Hypothalamus (tissue), 51 donors: Measurements from ENCODE around the gene TMEM131L.
A peak's percentile ranks its signal among the peaks of the same experiment; 100 is the strongest.

Experiments used
- DNase-seq, 51 donors: peaks; one replicate each; lab custom pipeline; 2025; lab: John Stamatoyannopoulos, UW

Gene TMEM131L

DNA sequence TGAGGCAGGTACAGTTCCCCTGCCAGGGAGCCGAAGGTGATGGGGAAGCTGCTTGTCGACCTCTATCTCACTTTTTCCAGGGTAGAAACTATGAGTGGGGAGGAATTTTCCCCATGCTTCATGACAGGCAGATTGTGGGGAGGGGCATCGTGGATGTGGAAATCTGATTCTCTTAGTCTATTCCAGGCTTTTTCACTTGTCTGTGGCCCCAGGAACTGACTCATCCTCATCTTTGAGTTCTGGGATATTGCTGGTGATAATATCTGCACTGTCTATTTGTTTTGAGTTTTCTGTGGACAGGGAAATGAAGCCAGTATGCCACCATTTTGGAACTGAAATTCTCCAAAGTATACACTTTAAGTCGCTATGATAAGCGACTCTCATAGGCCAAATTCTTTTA is 210.3 kb downstream of the TMEM131L start:
- no peak for DNase-seq

DNA sequence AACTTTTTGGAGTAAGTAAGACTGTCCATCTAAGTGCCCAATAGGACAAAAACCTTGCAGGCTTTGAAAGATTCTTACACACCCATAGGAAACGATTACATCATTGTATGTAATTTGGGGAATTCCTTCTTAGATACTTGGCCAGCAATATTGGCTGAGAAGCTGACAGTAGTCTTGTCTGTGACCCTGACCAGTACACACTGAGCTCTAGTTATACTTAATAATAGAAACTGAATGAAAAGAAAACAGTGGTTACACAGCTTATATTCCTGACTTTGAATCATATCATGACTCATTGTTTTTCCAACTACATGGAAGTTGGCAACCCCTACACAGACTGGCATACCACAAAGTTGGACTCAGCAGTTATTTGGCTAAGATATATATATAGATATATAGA is 210.8 kb downstream of the TMEM131L start:
- no peak for DNase-seq

DNA sequence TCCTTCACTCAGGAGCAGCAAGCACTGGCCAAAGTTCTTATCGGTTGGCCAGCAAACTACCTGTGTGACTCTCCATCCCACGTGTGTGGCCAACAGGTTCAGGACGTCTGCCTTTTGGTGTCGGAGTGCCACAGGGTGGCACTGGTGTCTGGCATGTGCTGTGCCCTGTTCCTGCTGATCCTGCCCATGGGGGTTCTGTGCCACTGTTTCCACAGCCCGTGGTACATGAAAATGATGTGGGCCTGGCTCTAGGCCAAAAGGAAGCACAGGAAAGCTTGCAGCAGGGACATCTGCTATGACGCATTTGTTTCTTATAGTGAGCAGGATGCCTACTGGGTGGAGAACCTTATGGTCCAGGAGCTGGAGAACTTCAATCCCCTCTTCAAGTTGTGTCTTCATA is 213.3 kb downstream of the TMEM131L start:
- no peak for DNase-seq

- peak in 6 of 51 donors; percentile 3 to 19 (median 8) for DNase-seq
Measured at GRCh38 chr4:153683763-153684181, 217.6 kb downstream of the TMEM131L start.

DNA sequence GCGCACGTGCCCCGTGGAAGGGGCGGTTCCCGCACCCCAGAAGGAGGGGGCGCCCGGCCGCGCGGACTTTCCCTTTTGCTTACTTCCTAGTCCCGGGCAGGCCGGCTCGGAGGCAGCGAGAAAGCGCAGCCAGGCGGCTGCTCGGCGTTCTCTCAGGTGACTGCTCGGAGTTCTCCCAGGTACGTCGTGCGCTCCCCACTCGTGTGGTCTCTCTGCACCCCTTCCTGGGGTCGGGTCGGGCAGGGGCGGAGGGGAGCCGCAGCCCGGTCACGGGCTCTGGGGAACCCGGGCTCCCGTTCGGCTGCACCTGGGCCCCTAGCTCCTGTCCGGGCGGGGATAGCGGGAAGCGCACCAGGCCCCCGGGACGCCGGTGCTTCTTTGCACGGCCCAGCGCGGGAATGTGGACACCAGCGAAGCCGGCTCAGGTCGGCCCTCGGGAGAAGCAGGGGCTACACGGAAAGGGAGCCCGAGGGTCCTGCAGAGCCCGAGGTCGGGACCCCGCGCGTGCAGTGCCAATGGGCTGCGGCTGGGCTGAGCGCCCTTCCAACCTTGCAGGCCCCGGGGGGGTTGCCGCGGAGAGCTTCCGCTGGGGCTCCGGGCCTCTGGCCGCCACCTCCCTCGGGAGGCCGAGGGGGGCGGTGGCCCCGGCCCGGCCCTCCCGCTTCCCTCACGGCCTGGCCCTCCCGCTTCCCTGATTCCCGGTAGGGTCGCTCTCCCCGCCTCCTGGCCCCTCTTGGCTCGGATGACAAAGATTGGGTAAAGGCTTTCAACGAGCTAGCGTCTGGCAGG is 218.2 kb downstream of the TMEM131L start, which contains the start of gene TLR2:
TSS of gene TLR2 (plus strand) at position 99 of the 789 bp plus-strand sequence. CDS start 18,628 bp downstream, outside the sequence.
- peak in 23 of 51 donors; percentile 5 to 54 (median 17) for DNase-seq

DNA sequence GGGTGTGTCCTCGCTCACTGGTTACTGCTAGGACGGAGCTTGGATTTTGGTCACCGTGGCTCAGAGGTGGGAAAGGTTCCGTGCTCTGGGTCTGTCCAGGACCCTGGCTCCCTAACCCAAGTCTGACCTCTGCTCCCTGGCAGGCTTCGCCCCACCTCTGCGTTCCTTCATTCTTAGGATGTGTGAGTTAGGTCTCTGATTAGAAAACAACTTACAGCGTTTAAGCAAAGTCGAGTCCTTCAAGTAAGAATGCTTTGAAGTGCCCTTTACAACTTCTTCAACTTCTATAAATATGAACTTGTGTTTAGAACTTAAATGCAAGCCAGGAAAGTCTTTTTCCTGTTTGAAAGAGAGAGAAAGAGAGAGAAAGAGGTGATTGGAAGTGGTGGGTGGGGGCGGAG is 218.8 kb downstream of the TMEM131L start:
- DNase-seq: no peak
